Right lobe of liver (tissue), 6 donors: Measurements from ENCODE around the gene ULBP3. TPM values are rescaled to one million over a fixed set of nuclear protein-coding genes. Genes with fewer than 3 reads are reported as not detected.
A peak's percentile ranks its signal among the peaks of the same experiment; 100 is the strongest.

Source experiments
- ATAC-seq, 4 donors: fragments of 200-7000 bp; cut with Tn5 transposase; one replicate each; pipeline ENCODE4 v1.9.1; 2020; ENCODE audit warnings: mild to moderate bottlenecking in 4 of 4, moderate library complexity in 4 of 4
- DNase-seq, 3 donors: peaks; one replicate each; pipeline ENCODE4 v3.0.0-alpha.2; 2020
- H3K27ac ChIP-seq, 3 donors: fragments of 200-600 bp; one replicate each; pipeline ENCODE4 v1.8.0; 2022
- H3K27me3 ChIP-seq, 2 donors: fragments of 200-600 bp; one replicate each; pipeline ENCODE4 v1.8.0; 2022
- H3K36me3 ChIP-seq, 4 donors: fragments of 200-600 bp; sonication (generic) in 1 of 4; one replicate each; pipeline versions ENCODE4 v1.5.1 to v1.8.0; 2017 to 2022; ENCODE audit warnings: control low read depth in 1 of 4
- H3K4me1 ChIP-seq, 4 donors: fragments of 200-600 bp; sonication (generic) in 1 of 4; one replicate each; pipeline versions ENCODE4 v1.5.1 to v1.8.0; 2017 to 2022; ENCODE audit warnings: control low read depth in 1 of 4
- H3K4me3 ChIP-seq, 3 donors: fragments of 200-600 bp; one replicate each; pipeline ENCODE4 v1.8.0; 2022
- H3K9me3 ChIP-seq, 4 donors: fragments of 200-600 bp; sonication (generic) in 1 of 4; one replicate each; pipeline versions ENCODE4 v1.5.1 to v1.8.0; 2017 to 2022; ENCODE audit warnings: control low read depth in 1 of 4
- CTCF ChIP-seq, 4 donors: fragments of 200-600 bp in 3 of 4; fragments of 450-650 bp in 1 of 4; IDR thresholded peaks; one replicate each; pipeline versions ENCODE4 v1.5.1 to v1.8.0; 2016 to 2022; ENCODE audit warnings: antibody characterized with exemption in 4 of 4, mild to moderate bottlenecking in 2 of 4
- POLR2A ChIP-seq: fragments of 450-650 bp; IDR thresholded peaks from one replicate; pipeline ENCODE4 v1.6.1; 2017; ENCODE audit warnings: antibody characterized with exemption, mild to moderate bottlenecking
- WGBS: methylation state at CpG from one replicate; pipeline ENCODE4 v1.1.6; 2018; ENCODE audit warnings: low coverage, low lambda C conversion rate; ENCODE audit not compliant: insufficient coverage; ENCODE audit errors: missing lambda C conversion rate; 5-methylcytosine and 5-hydroxymethylcytosine counted together
- intact Hi-C, 2 donors: fragments of 100-400 bp; cut with DNase I; formaldehyde crosslinking; loops; one replicate each; pipeline versions ENCODE4 v1.11.2 to v1.14.1; 2022
- total RNA-seq, 6 experiments: library from RNA; depleted of rRNA in 2 of 6; stranded (reverse); fragments of >200 nt in 2 of 6; fragmentation: NEBNext Ultra II Directional in 3 of 6; extraction: Animal tissue kit (Norgen Biotek cat#: 25700) in 3 of 6; gene quantifications; one replicate each; pipeline versions ENCODE4 v1.1.0 to v1.2.4, GENCODE V29; 2016 to 2023
- donor health status: DM: no; HTN: yes; CAD: no.
- donor health status: DM: no; HTN: no; CAD: no.
- donor health status: DM: no; HTN: no; CAD: no.
- donor health status: DM: no; HTN: yes; CAD: no.
- donor health status: DM: no; HTN: yes; CAD: no.

The ULBP3 gene
- total RNA-seq, 6 experiments from 2014 or later, result 0.34 to 1.7 (median 0.89) TPM

DNA sequence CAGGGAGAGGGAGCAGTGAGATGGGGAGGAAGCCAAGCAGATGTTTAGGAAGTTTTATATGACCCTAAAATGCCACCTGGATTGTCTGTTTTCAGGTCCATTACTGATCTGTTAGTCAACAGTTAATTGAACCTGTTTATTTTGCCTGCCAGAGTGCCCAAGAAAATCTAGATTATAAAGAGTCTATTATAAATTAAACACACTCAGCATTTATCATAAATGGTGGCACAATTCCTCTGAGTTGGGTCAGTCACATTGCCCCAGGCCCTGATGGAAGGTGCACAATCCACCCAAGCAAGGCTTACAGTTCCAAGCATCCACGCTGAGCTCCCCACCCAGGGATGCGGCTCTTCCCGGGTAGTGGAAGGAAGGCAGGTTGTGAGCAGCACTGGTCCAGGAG is 21.4 kb upstream of the ULBP3 start:
- intact Hi-C loops, result no loop called here
- Histone ChIP-seq H3K36me3 (no peaks in the 10 kb centered on the region), H3K4me3 (no peak overlapping the region), H3K4me1 (no peaks in the 10 kb centered on the region), H3K27ac (no peak overlapping the region), H3K27me3 (no peaks in the 10 kb centered on the region), H3K9me3 (no peaks in the 10 kb centered on the region)
- no CpG with 5 or more reads among the region's 3 CpGs for WGBS
- DNase-seq, result no peak
- no peak for ATAC-seq
- TF ChIP-seq POLR2A (no peak), CTCF (IDR thresholded peaks at IDR 0.05) (no peak)

GRCh38 chr6:150088481-150089154 is 19.7 kb upstream of the ULBP3 start:
- Histone ChIP-seq H3K27me3 (no peaks in the 10 kb centered on the region), H3K9me3 (no peaks in the 10 kb centered on the region), H3K4me3 (no peak overlapping the region), H3K27ac (no peak overlapping the region), H3K4me1 (no peaks in the 10 kb centered on the region), H3K36me3 (no peaks in the 10 kb centered on the region)
- ATAC-seq (peak in 1 of 4 donors; percentile 12), DNase-seq (no peak)
- TF ChIP-seq POLR2A, result no peak
- TF ChIP-seq CTCF (IDR thresholded peaks at IDR 0.05), result no peak
- WGBS, result 78% methylated on average over 5 of the region's 12 CpGs
- intact Hi-C loops, result loop anchor here in 1 of 2 donors (10.0 kb wide), 1 partner anchor 306 kb away; no protein-coding TSS in a partner anchor

DNA sequence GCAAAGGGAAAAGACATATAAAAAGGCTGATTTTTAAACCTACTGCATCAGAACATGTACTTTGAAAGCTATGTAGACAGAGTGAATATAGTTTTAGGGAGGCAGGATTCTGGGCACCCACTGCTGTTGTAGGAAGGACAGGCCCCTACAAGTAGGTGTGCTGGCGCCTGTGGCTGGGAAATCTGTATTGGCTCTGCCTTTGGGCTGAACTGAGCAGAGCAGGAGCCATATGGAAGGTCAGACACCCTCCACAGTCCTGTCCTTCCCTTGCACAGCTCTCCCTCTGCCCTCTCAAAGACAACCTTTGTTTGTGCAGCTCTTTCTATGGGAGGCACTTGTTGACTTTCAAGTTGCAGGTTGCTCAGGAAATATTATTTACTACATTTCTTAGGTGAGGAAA is 18.4 kb upstream of the ULBP3 start:
- ATAC-seq (no peak), DNase-seq (no peak)
- intact Hi-C loops, result loop anchor here in 1 of 2 donors (10.0 kb wide), 1 partner anchor 307 kb away; no protein-coding TSS in a partner anchor
- H3K27me3 ChIP-seq, result no peaks in the 10 kb centered on the region
- no peaks in the 10 kb centered on the region for H3K9me3 ChIP-seq
- H3K27ac ChIP-seq, result no peak overlapping the region
- no peaks in the 10 kb centered on the region for H3K4me1 ChIP-seq
- no peaks in the 10 kb centered on the region for H3K36me3 ChIP-seq
- no peak for TF ChIP-seq POLR2A
- TF ChIP-seq CTCF (IDR thresholded peaks at IDR 0.05), result no peak
- WGBS, result no CpG with 5 or more reads among the region's 1 CpG
- no peak overlapping the region for H3K4me3 ChIP-seq

GRCh38 chr6:150086026-150086425 is 17.1 kb upstream of the ULBP3 start:
- intact Hi-C loops, result loop anchor here in 1 of 2 donors (10.0 kb wide), 1 partner anchor 309 kb away; no protein-coding TSS in a partner anchor
- H3K27ac ChIP-seq, result no peak overlapping the region

DNA sequence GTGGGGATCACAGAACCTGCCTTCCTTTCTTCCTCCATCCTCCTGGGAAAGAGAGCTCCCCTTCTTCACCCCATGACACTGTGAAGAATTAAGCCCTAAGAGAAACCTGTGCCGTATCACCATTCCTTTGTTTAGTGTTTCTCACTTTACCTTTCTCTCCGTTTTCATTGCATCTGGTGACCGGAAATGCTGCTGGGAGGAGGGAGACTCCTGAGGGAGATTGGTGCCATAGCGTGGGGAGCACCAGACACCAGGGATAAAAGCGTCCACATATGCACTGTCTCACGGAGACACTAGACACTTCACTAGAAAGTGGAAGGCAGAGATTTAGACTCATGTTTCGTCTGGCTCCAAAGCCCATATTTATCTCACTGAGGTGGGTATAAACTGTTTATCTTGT is 15.5 kb upstream of the ULBP3 start:
- 71% methylated on average over 7 of the region's 7 CpGs for WGBS
- TF ChIP-seq POLR2A (no peak), CTCF (IDR thresholded peaks at IDR 0.05) (no peak)
- H3K27ac ChIP-seq, result no peak overlapping the region
- intact Hi-C loops, result loop anchor here (5.0 to 10.0 kb wide), 3 partner anchors 248 to 310 kb away; no protein-coding TSS in a partner anchor
- H3K36me3 ChIP-seq, result no peaks in the 10 kb centered on the region
- DNase-seq (no peak), ATAC-seq (no peak)
- no peak overlapping the region for H3K4me3 ChIP-seq
- no peaks in the 10 kb centered on the region for H3K27me3 ChIP-seq
- H3K4me1 ChIP-seq, result no peaks in the 10 kb centered on the region
- H3K9me3 ChIP-seq, result no peaks in the 10 kb centered on the region

More at GRCh38 chr6:150086026-150086425, 17.1 kb upstream of the ULBP3 start:
- H3K4me1 ChIP-seq, result no peaks in the 10 kb centered on the region
- no peaks in the 10 kb centered on the region for H3K36me3 ChIP-seq
- ATAC-seq, result no peak
- no peak for DNase-seq
- no peak for TF ChIP-seq POLR2A
- no peaks in the 10 kb centered on the region for H3K27me3 ChIP-seq
- 81% methylated on average over 5 of the region's 7 CpGs for WGBS
- H3K9me3 ChIP-seq, result no peaks in the 10 kb centered on the region
- H3K4me3 ChIP-seq, result no peak overlapping the region
